ENCODE results near the gene TMEM140. TPM values are rescaled to one million over a fixed set of nuclear protein-coding genes. Genes with fewer than 3 reads are reported as not detected.

Gene TMEM140
- total and polyA plus RNA-seq, 9 of the 15 experiments (the other 6 are each of a cell fraction or from before 2014, with no cell fraction given), result 0.03 to 0.82 (median 0.23) TPM

DNA sequence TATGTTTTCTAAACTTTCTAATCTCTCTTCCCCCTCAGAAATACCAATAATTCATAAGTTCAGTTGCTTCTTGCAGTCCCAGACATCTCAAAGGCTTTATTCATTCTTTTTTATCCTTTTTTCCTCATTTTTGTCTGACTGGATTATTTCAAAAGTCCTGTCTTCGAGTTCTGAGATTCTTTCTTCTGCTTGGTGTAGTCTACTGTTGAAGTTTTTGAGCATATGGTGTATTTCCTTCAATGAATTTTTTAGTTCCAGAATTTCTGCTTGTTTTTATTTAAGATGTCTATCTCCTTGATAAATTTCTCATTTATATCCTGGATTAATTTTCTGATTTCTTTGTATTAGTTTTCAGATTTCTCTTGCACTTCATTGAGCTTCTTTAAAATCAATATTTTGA lies 8.4 kb downstream of the TMEM140 start (continued):
- peak; percentile 76 to 87 for TF ChIP-seq TRIM24 (IDR thresholded peaks at IDR 0.05)
- TF ChIP-seq CBX3 (IDR thresholded peaks at IDR 0.05; ENCODE audit: borderline replicate concordance in 1 of 2, low read length in 2 of 2), result peak in 1 of 2 experiments; percentile 96; a peak in 2 of 3 replicates
- TF ChIP-seq, protein P1, sequence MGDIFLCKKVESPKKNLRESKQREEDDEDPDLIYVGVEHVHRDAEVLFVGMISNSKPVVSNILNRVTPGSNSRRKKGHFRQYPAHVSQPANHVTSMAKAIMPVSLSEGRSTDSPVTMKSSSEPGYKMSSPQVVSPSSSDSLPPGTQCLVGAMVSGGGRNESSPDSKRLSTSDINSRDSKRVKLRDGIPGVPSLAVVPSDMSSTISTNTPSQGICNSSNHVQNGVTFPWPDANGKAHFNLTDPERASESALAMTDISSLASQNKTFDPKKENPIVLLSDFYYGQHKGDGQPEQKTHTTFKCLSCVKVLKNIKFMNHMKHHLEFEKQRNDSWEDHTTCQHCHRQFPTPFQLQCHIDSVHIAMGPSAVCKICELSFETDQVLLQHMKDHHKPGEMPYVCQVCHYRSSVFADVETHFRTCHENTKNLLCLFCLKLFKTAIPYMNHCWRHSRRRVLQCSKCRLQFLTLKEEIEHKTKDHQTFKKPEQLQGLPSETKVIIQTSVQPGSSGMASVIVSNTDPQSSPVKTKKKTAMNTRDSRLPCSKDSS (IDR thresholded peaks at IDR 0.05; ENCODE audit: low read depth, partially characterized antibody), result peak; percentile 97
- TF ChIP-seq TRIM28 (IDR thresholded peaks at IDR 0.05), result peak; percentile 98
- peak; percentile 95 for TF ChIP-seq HLTF (IDR thresholded peaks at IDR 0.05)
- TF ChIP-seq, protein P2, sequence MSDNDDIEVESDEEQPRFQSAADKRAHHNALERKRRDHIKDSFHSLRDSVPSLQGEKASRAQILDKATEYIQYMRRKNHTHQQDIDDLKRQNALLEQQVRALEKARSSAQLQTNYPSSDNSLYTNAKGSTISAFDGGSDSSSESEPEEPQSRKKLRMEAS (CRISPR knock-in tag; IDR thresholded peaks at IDR 0.05), result no peak
- TF ChIP-seq PCBP1 (IDR thresholded peaks at IDR 0.05; ENCODE audit: low read depth, low read length, poor library complexity, severe bottlenecking), result no peak
- TF ChIP-seq, protein P3, sequence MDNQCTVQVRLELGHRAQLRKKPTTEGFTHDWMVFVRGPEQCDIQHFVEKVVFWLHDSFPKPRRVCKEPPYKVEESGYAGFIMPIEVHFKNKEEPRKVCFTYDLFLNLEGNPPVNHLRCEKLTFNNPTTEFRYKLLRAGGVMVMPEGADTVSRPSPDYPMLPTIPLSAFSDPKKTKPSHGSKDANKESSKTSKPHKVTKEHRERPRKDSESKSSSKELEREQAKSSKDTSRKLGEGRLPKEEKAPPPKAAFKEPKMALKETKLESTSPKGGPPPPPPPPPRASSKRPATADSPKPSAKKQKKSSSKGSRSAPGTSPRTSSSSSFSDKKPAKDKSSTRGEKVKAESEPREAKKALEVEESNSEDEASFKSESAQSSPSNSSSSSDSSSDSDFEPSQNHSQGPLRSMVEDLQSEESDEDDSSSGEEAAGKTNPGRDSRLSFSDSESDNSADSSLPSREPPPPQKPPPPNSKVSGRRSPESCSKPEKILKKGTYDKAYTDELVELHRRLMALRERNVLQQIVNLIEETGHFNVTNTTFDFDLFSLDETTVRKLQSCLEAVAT (IDR thresholded peaks at IDR 0.05), result 0 out of 4 replicates have a peak, but pooled peaks of 1 of the 2 experiments have one; percentile 28
- peak; percentile 43; the same call in 1 of the 2 replicates for TF ChIP-seq LEF1 (IDR thresholded peaks at IDR 0.05)
- TF ChIP-seq CC2D1A (IDR thresholded peaks at IDR 0.05), result 0 out of 2 replicates have a peak, but pooled peaks have one; percentile 21
- TF ChIP-seq, protein P4, sequence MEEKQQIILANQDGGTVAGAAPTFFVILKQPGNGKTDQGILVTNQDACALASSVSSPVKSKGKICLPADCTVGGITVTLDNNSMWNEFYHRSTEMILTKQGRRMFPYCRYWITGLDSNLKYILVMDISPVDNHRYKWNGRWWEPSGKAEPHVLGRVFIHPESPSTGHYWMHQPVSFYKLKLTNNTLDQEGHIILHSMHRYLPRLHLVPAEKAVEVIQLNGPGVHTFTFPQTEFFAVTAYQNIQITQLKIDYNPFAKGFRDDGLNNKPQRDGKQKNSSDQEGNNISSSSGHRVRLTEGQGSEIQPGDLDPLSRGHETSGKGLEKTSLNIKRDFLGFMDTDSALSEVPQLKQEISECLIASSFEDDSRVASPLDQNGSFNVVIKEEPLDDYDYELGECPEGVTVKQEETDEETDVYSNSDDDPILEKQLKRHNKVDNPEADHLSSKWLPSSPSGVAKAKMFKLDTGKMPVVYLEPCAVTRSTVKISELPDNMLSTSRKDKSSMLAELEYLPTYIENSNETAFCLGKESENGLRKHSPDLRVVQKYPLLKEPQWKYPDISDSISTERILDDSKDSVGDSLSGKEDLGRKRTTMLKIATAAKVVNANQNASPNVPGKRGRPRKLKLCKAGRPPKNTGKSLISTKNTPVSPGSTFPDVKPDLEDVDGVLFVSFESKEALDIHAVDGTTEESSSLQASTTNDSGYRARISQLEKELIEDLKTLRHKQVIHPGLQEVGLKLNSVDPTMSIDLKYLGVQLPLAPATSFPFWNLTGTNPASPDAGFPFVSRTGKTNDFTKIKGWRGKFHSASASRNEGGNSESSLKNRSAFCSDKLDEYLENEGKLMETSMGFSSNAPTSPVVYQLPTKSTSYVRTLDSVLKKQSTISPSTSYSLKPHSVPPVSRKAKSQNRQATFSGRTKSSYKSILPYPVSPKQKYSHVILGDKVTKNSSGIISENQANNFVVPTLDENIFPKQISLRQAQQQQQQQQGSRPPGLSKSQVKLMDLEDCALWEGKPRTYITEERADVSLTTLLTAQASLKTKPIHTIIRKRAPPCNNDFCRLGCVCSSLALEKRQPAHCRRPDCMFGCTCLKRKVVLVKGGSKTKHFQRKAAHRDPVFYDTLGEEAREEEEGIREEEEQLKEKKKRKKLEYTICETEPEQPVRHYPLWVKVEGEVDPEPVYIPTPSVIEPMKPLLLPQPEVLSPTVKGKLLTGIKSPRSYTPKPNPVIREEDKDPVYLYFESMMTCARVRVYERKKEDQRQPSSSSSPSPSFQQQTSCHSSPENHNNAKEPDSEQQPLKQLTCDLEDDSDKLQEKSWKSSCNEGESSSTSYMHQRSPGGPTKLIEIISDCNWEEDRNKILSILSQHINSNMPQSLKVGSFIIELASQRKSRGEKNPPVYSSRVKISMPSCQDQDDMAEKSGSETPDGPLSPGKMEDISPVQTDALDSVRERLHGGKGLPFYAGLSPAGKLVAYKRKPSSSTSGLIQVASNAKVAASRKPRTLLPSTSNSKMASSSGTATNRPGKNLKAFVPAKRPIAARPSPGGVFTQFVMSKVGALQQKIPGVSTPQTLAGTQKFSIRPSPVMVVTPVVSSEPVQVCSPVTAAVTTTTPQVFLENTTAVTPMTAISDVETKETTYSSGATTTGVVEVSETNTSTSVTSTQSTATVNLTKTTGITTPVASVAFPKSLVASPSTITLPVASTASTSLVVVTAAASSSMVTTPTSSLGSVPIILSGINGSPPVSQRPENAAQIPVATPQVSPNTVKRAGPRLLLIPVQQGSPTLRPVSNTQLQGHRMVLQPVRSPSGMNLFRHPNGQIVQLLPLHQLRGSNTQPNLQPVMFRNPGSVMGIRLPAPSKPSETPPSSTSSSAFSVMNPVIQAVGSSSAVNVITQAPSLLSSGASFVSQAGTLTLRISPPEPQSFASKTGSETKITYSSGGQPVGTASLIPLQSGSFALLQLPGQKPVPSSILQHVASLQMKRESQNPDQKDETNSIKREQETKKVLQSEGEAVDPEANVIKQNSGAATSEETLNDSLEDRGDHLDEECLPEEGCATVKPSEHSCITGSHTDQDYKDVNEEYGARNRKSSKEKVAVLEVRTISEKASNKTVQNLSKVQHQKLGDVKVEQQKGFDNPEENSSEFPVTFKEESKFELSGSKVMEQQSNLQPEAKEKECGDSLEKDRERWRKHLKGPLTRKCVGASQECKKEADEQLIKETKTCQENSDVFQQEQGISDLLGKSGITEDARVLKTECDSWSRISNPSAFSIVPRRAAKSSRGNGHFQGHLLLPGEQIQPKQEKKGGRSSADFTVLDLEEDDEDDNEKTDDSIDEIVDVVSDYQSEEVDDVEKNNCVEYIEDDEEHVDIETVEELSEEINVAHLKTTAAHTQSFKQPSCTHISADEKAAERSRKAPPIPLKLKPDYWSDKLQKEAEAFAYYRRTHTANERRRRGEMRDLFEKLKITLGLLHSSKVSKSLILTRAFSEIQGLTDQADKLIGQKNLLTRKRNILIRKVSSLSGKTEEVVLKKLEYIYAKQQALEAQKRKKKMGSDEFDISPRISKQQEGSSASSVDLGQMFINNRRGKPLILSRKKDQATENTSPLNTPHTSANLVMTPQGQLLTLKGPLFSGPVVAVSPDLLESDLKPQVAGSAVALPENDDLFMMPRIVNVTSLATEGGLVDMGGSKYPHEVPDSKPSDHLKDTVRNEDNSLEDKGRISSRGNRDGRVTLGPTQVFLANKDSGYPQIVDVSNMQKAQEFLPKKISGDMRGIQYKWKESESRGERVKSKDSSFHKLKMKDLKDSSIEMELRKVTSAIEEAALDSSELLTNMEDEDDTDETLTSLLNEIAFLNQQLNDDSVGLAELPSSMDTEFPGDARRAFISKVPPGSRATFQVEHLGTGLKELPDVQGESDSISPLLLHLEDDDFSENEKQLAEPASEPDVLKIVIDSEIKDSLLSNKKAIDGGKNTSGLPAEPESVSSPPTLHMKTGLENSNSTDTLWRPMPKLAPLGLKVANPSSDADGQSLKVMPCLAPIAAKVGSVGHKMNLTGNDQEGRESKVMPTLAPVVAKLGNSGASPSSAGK (IDR thresholded peaks at IDR 0.05), result 0 out of 2 replicates have a peak, but pooled peaks have one; percentile 8

Data from K562 (cell line).